Measurements from ENCODE around the gene APOBEC3H. TPM values are rescaled to one million over a fixed set of nuclear protein-coding genes. Genes with fewer than 3 reads are reported as not detected.
"Not testable (repeated sequence)": the region's sequence is repeated elsewhere in the genome, so short reads cannot be mapped to it uniquely, and the experiment has no call there.

Gene APOBEC3H
- total RNA-seq, 1 donor: not detected

DNA sequence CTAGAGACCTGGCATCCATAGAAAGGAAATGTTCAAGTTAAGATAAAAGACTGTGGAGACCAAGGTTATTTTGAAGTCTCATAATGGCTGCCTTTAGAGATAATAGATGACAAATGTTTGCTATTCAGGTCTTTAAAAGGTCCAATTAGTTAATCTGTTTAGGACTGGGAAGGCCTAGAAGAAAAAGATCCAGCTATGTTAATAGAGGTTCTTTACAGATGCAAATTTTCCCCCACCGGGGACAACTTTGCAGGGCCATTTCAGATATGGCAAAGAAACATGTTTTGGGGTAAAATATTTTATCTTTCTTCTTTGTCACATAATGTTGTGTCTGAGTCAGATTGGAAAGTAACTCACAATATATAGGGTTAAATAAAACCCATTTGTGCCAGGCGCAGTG, 23.1 kb upstream of the APOBEC3H start:
- Histone ChIP-seq H3K4me3 (ENCODE audit: insufficient read depth, low read length) (no peak overlapping the region), H3K27me3 (ENCODE audit: insufficient read depth, low read length) (peaks cover 5% of the 10 kb centered on the region), H3K9me3 (ENCODE audit: low read depth, low read length) (no peaks in the 10 kb centered on the region), H3K79me2 (ENCODE audit: insufficient read depth, low read length) (no peaks in the 10 kb centered on the region), H3K27ac (ENCODE audit: low read depth, low read length) (no peak overlapping the region), H4K20me1 (ENCODE audit: insufficient read depth, low read length) (no peaks in the 10 kb centered on the region), H3K4me2 (ENCODE audit: insufficient read depth, low read length) (no peak overlapping the region), H3K36me3 (ENCODE audit: insufficient read depth, low read length) (no peaks in the 10 kb centered on the region), H3K4me1 (ENCODE audit: insufficient read depth, low read length) (no peaks in the 10 kb centered on the region), H2AFZ (ENCODE audit: low read length) (no peak overlapping the region)
- TF ChIP-seq, protein P1, sequence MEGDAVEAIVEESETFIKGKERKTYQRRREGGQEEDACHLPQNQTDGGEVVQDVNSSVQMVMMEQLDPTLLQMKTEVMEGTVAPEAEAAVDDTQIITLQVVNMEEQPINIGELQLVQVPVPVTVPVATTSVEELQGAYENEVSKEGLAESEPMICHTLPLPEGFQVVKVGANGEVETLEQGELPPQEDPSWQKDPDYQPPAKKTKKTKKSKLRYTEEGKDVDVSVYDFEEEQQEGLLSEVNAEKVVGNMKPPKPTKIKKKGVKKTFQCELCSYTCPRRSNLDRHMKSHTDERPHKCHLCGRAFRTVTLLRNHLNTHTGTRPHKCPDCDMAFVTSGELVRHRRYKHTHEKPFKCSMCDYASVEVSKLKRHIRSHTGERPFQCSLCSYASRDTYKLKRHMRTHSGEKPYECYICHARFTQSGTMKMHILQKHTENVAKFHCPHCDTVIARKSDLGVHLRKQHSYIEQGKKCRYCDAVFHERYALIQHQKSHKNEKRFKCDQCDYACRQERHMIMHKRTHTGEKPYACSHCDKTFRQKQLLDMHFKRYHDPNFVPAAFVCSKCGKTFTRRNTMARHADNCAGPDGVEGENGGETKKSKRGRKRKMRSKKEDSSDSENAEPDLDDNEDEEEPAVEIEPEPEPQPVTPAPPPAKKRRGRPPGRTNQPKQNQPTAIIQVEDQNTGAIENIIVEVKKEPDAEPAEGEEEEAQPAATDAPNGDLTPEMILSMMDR (IDR thresholded peaks at IDR 0.05; ENCODE audit: extremely low read depth, low read depth, low read length): no peak
- no peak for DNase-seq (ENCODE audit: insufficient read length, low spot score, missing footprints)

DNA sequence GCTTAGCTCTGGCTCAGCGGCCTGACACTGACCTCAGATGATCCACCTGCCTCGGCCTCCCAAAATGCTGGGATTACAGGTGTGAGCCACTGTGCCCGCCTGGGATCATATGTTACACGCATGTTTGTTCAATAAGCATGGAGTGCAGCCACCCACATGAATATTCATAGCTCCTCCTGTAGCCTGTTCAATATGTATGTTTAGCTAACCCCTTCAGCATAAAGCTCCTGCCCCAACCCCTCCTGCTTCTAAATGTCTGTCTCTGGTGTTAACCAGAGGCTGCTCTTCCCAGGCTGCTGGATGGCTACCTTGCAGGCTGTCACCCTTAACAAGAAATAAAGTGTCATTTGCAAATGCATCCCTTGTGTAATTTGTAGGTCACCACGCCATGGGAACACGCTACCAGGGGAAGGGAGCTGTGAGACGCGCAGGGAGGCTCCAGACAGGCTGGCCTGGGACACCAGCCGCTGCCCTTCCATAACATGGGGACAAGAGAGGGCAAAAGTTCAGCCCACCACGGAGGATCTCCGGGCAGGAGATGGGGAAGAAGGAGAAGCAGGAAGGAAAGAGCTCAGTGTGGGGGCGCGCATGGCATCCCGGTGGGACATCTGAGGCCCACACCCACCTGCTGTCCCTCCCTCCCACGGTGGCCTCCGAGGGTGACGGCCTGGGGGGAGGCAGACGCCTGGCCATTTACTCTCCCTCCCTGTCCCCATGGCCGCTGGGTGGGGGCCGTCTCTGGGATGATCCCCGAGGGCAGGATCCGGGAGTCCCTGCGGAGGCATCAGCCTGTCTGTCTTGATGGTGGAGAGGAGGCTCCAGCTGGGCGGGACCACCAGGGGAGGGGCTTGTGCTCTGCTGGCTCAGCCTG, 20.7 kb upstream of the APOBEC3H start:
- H3K4me1 ChIP-seq (ENCODE audit: insufficient read depth, low read length); H3K79me2 ChIP-seq (ENCODE audit: insufficient read depth, low read length); H3K9me3 ChIP-seq (ENCODE audit: low read depth, low read length); H3K27me3 ChIP-seq (ENCODE audit: insufficient read depth, low read length); H2AFZ ChIP-seq (ENCODE audit: low read length); DNase-seq (ENCODE audit: insufficient read length, low spot score, missing footprints); H3K4me2 ChIP-seq (ENCODE audit: insufficient read depth, low read length); H4K20me1 ChIP-seq (ENCODE audit: insufficient read depth, low read length); H3K27ac ChIP-seq (ENCODE audit: low read depth, low read length); H3K36me3 ChIP-seq (ENCODE audit: insufficient read depth, low read length): not testable (repeated sequence)
- H3K4me3 ChIP-seq (ENCODE audit: insufficient read depth, low read length): peak overlapping the region; percentile 40

DNA sequence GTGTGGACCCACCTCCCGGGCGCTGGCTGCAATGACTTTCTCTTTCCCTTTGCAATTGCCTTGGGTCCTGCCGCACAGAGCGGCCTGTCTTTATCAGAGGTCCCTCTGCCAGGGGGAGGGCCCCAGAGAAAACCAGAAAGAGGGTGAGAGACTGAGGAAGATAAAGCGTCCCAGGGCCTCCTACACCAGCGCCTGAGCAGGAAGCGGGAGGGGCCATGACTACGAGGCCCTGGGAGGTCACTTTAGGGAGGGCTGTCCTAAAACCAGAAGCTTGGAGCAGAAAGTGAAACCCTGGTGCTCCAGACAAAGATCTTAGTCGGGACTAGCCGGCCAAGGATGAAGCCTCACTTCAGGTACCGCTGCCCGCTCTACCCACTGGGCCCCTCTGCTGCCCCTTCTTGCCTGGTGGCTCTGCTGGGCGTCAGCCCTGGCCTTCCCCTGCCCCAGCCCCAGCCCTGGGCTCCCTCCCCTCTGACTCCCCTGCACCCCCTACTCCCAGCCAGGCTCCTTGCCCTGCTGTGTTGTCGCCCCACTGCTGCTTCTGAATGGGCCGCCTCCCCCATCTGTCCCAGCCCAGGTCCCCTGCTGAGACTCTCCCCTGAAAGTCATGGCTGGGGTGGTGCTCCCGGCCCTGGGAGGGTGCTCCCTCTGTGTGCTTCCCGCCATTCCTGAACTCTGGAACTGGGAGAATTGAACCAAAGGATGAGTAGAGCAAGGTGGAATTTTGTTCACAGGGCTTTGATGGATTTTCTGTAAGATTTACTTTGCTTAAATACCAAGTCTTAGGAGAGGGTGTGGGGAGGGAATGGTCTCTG, 19.8 kb upstream of the APOBEC3H start, which contains the start of gene APOBEC3G:
APOBEC3G (plus strand) TSS at position 250 of the 815 bp plus-strand sequence; CDS start at position 337, 87 bp downstream.
- not testable (repeated sequence) for H3K79me2 ChIP-seq (ENCODE audit: insufficient read depth, low read length); H3K36me3 ChIP-seq (ENCODE audit: insufficient read depth, low read length); H3K4me1 ChIP-seq (ENCODE audit: insufficient read depth, low read length); H3K27me3 ChIP-seq (ENCODE audit: insufficient read depth, low read length); H3K27ac ChIP-seq (ENCODE audit: low read depth, low read length); H4K20me1 ChIP-seq (ENCODE audit: insufficient read depth, low read length); H3K9me3 ChIP-seq (ENCODE audit: low read depth, low read length)
- Histone ChIP-seq H3K4me3 (ENCODE audit: insufficient read depth, low read length) (peak within 1 kb of the TSS; percentile 75), H3K4me2 (ENCODE audit: insufficient read depth, low read length) (peak within 1 kb of the TSS; percentile 84), H2AFZ (ENCODE audit: low read length) (peak within 1 kb of the TSS; percentile 80)
- DNase-seq (ENCODE audit: insufficient read length, low spot score, missing footprints): peak; percentile 66

DNA sequence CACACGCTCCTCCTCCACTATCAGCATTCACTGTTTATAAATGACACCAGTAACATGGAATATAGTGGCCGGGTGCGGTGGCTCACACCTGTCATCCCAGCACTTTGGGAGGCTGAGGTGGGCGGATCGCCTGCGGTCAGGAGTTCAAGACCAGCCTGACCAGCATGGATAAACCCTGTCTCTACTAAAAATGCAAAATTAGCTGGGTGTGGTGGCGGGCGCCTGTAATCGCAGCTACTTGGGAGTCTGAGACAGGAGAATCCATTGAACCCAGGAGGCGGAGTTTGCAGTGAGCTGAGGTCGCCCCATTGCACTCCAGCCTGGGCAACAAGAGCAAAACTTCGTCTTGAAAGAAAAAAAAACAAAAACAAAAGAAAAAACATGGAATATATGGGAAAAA, 19.1 kb upstream of the APOBEC3H start:
- not testable (repeated sequence) for H3K9me3 ChIP-seq (ENCODE audit: low read depth, low read length); H3K4me1 ChIP-seq (ENCODE audit: insufficient read depth, low read length); H3K27me3 ChIP-seq (ENCODE audit: insufficient read depth, low read length); DNase-seq (ENCODE audit: insufficient read length, low spot score, missing footprints); H3K36me3 ChIP-seq (ENCODE audit: insufficient read depth, low read length); H3K79me2 ChIP-seq (ENCODE audit: insufficient read depth, low read length); H3K27ac ChIP-seq (ENCODE audit: low read depth, low read length); H4K20me1 ChIP-seq (ENCODE audit: insufficient read depth, low read length)
- Histone ChIP-seq H3K4me3 (ENCODE audit: insufficient read depth, low read length) (peak overlapping the region; percentile 75), H3K4me2 (ENCODE audit: insufficient read depth, low read length) (peak overlapping the region; percentile 84), H2AFZ (ENCODE audit: low read length) (peak overlapping the region; percentile 80)

DNA sequence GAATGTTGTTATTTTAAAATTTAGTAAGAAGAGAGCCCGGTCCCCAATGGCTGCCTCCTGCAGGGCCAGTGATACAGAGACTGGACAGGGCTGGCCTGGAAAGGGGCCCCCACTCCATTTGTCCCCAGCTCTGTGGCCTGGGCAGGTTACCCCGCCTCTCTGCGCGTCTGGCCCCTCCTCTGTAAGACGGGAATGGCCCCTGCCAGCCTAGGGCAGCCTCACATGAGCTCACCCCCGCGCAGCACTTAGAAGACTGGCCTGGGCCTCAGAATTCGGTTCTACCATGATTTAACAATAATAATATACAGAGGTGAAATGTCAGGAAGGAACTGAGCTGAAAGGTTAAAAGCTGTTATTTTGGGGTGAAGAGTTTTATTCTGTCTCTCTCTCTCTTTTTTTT, 18.7 kb upstream of the APOBEC3H start:
- Histone ChIP-seq H3K79me2 (ENCODE audit: insufficient read depth, low read length) (no peaks in the 10 kb centered on the region), H3K4me2 (ENCODE audit: insufficient read depth, low read length) (no peak overlapping the region), H3K4me3 (ENCODE audit: insufficient read depth, low read length) (no peak overlapping the region), H3K4me1 (ENCODE audit: insufficient read depth, low read length) (no peaks in the 10 kb centered on the region), H2AFZ (ENCODE audit: low read length) (no peak overlapping the region), H4K20me1 (ENCODE audit: insufficient read depth, low read length) (no peaks in the 10 kb centered on the region), H3K9me3 (ENCODE audit: low read depth, low read length) (no peaks in the 10 kb centered on the region), H3K36me3 (ENCODE audit: insufficient read depth, low read length) (no peaks in the 10 kb centered on the region), H3K27ac (ENCODE audit: low read depth, low read length) (no peak overlapping the region), H3K27me3 (ENCODE audit: insufficient read depth, low read length) (no peaks in the 10 kb centered on the region)
- DNase-seq (ENCODE audit: insufficient read length, low spot score, missing footprints): no peak
- TF ChIP-seq, protein P1 (IDR thresholded peaks at IDR 0.05; ENCODE audit: extremely low read depth, low read depth, low read length): no peak

DNA sequence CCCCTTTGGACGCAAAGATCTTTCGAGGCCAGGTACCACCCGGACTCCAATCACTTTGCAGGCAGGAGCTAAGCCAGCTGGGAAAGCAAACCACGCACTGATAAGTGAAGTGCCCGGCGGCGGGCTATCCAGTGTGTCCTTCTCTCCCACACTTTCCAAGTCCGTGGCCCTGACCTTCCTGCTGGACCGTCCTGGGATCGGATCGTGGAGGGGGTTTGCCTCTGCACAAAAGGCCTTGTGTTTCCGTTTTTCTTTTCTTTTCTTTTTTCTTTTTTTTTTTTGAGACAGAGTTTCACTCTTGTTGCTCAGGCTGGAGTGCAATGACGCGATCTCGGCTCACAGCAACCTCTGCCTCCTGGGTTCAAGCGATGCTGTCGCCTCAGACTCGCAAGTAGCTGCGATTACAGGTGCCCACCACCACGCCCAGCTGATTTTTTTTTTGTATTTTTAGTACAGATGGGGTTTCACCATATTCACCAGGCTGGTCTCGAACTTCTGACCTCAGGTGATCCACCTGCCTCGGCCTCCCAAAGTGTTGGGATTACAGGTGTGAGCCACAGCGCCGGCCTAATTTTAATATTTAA, 17.9 kb upstream of the APOBEC3H start:
- not testable (repeated sequence) for H3K4me1 ChIP-seq (ENCODE audit: insufficient read depth, low read length); H3K36me3 ChIP-seq (ENCODE audit: insufficient read depth, low read length); H4K20me1 ChIP-seq (ENCODE audit: insufficient read depth, low read length); H3K4me3 ChIP-seq (ENCODE audit: insufficient read depth, low read length); DNase-seq (ENCODE audit: insufficient read length, low spot score, missing footprints); H3K27me3 ChIP-seq (ENCODE audit: insufficient read depth, low read length); H3K27ac ChIP-seq (ENCODE audit: low read depth, low read length); H3K9me3 ChIP-seq (ENCODE audit: low read depth, low read length); H2AFZ ChIP-seq (ENCODE audit: low read length); H3K79me2 ChIP-seq (ENCODE audit: insufficient read depth, low read length); H3K4me2 ChIP-seq (ENCODE audit: insufficient read depth, low read length)

All from osteoblast (primary cell).